Hematopoietic multipotent progenitor cell treated with erythropoietin and hydrocortisone succinate and interleukin-3 and kit ligand, for 15 days (in vitro differentiated cells): ENCODE results near the gene RTL10.
A peak's percentile ranks its signal among the peaks of the same experiment; 100 is the strongest.

Source experiments
- DNase-seq: peaks from one replicate; pipeline ENCODE4 v3.0.0-alpha.2; 2015; ENCODE audit warnings: low spot score

The RTL10 gene

GRCh38 chr22:19807914-19808872 lies 46.5 kb downstream of the RTL10 start:
- no peak for DNase-seq

DNA sequence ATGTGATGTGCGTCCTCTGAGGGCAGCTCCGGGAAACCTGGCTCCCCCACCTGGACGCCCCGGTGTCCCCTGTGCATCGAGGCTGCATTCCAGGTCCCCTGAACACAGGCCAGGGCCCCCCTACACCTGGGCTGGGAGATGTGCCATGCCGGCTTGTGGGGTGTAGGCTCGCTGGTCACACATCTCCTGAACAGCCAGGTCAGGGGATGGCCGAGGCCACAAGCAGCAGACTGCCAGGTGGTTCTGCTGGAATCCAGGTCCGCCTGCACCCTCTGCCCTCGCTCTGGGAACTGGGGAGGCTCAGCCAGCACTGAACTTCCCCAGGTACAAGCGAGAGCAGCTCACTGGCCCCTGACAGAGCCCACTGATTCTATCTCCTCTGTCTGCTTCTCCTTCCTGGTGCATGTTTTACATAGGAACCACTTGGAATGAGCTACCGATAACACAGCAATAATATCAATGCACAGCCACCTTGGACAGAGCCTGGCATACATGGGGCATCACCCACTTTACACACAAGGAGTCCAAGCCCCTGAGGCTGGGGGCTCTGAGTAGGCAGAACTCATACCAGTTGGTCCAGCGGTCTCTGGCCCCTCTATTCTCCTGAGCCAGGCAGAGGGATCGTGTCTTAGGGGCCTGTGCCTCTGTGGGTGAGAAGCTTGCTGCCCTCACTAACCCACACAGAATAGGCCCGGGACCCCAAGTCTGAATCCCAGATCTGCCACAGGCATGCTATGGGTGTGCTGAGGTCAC lies 47.3 kb downstream of the RTL10 start:
- DNase-seq, result no peak

- peak; percentile 9 for DNase-seq
Measured at GRCh38 chr22:19806213-19807160, 48.2 kb downstream of the RTL10 start.

- DNase-seq, result no peak
Measured at GRCh38 chr22:19805821-19806212, 48.9 kb downstream of the RTL10 start.
